Epithelial cell of proximal tubule (primary cell): ENCODE data around the gene FAM107B. TPM values are rescaled to one million over a fixed set of nuclear protein-coding genes. Genes with fewer than 3 reads are reported as not detected.

ENCODE experiments used
- DNase-seq: peaks from one replicate; pipeline ENCODE4 v3.0.0-alpha.2; 2011; ENCODE audit warnings: low read depth
- H3K4me3 ChIP-seq: 2 replicates; pipeline ENCODE4 v1.5.1; 2011; ENCODE audit warnings: low read depth, mild to moderate bottlenecking, low read length
- total RNA-seq: library from RNA; depleted of rRNA; stranded (reverse); fragments of >200 nt; gene quantifications from 2 replicates; pipeline ENCODE4 v1.2.3, GENCODE V29; 2015
- TF ChIP-seq, protein P1 (sequence below): conservative IDR thresholded peaks from 2 replicates; pipeline ENCODE4 v1.5.1; 2012; ENCODE audit warnings: low read depth, mild to moderate bottlenecking, low read length

The FAM107B gene
- total RNA-seq, 1 donor from 2014 or later: 46.0 TPM

DNA sequence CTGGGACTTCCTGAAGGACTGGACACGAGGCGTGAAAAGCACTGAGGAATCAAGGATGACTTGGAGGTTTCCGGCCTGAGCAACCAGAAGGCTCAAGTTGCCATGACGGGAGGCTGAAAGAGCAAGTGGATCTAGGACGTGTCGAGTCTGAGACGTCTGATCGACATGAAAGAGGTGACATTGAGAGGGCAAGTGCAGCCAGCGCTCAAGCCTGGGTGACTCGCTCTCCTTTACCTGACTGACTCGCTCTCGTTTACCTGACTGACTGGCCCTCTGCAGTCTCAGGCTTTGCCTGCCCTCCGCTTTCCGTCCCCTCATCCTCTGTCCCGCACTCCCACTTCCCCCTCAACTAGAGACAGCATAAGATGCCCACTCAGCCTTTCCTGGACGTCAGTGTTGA lies 241.4 kb downstream of the FAM107B start:
- DNase-seq: no peak
- TF ChIP-seq, protein P1, sequence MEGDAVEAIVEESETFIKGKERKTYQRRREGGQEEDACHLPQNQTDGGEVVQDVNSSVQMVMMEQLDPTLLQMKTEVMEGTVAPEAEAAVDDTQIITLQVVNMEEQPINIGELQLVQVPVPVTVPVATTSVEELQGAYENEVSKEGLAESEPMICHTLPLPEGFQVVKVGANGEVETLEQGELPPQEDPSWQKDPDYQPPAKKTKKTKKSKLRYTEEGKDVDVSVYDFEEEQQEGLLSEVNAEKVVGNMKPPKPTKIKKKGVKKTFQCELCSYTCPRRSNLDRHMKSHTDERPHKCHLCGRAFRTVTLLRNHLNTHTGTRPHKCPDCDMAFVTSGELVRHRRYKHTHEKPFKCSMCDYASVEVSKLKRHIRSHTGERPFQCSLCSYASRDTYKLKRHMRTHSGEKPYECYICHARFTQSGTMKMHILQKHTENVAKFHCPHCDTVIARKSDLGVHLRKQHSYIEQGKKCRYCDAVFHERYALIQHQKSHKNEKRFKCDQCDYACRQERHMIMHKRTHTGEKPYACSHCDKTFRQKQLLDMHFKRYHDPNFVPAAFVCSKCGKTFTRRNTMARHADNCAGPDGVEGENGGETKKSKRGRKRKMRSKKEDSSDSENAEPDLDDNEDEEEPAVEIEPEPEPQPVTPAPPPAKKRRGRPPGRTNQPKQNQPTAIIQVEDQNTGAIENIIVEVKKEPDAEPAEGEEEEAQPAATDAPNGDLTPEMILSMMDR: no peak
- H3K4me3 ChIP-seq: no peak overlapping the region

DNA sequence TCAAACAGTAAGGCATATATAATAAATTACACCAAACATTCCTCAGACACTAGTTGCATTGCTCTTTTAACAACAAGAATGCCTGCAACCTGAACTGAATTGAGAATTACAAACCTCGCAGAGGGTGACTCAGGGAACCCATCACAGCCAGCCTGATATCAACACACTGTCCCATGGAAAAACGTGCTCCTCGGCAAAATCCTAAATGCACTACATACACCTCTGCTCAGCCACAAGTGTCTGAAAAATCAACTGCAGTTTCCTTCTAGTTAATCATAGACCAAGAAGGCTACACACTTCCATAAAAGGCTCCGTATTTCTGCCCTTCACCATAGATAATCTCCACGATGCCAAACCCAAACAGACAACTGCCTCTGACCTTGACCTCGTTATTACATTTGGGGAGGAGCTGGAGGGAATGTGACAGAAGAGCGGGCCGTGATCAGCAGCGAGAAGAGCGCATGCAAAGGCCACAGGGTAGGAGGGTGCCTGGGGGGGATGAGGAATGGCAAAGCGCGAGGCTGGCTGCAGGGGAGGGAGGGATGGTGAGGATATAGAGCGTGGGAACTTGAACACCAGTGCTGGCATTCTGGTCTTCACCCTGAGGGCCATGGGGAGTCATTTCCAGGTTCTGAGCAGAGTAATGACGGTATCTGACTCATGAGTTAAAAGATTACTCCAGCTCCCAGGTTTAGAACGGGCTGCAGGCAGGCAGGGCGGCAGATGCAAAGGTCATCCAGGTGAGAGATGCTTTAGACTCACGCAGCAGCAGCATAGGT lies 242.0 kb downstream of the FAM107B start:
- peak; percentile 73 for DNase-seq
- H3K4me3 ChIP-seq: peak overlapping the region; percentile 36
- TF ChIP-seq, protein P1: no peak

DNA sequence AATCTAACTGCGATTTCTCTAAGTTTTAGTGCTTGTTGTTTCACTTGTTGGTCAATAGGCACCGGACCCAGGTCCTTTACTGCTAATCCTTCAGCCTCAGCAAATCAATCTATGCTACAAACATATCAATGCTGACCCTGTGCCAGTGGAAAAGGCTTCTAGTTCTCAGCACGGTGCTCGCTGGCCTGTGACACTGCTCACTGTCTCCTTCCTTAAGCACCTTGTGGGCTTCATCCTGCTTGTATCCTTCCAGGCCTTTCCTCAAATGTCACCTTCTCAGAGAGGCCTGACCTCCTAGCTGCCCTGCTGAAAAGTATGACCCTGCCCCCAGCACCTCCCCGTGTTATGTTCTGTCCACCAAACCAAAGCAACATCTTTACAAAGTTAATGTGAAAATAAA lies 242.7 kb downstream of the FAM107B start:
- no peak overlapping the region for H3K4me3 ChIP-seq
- no peak for DNase-seq
- TF ChIP-seq, protein P1: no peak

DNA sequence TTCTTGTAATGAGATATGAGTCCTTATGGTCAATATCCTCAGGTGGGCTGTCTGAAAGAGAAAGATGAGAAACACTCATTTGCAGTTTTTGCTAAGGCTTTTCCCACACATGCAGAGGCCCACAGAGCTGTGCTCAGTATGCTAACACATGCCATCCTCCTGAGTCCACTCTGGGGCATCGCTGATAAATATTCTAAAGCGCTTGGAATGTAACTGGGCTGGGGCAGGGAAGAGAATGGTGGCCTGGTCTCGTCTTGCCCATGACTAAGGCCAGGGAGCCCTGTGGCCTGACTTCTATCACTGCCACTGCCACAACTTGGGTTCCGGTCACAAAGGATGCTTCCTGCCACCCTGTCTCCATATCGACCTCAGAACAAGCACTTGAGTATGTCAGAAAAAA lies 244.2 kb downstream of the FAM107B start:
- no peak overlapping the region for H3K4me3 ChIP-seq
- DNase-seq: no peak
- TF ChIP-seq, protein P1: no peak

DNA sequence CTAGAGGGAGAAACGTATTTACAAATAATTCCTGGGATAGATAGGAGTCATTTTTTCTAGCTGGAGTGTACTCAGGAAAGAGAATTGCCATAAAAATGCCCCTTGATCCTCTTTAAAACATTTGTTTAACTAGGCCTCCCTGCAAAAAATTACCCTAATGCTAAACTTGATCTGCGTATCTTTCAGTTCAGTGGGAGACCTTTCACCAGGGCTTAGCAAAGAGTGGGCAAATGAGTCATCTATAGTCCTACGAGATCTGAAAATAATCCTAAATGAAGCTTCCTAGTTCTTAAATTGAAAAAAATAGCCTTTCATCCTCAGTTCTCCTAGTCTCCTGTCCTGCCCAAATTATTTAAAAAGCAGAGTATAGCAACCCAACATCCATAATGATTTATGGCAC lies 245.3 kb downstream of the FAM107B start:
- no peak for DNase-seq
- H3K4me3 ChIP-seq: no peak overlapping the region
- TF ChIP-seq, protein P1: no peak

DNA sequence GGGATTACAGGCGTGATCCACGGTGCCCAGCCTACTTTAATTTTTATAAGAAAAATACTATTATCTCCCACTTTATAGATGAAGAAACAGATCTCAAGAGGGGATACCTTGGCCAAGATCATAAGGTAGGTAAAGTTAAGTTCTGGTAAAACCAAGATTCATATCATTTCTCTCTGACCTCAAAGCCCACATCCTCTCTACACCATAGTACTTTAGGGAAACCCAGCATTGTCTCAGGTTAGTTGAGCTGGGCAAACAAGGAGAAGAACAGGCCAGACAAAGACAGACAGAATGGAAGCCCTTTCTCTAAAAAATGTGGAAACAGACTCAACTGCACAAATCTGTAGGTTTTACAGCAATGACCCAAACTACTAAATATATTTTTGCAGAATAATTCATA lies 246.2 kb downstream of the FAM107B start:
- no peak overlapping the region for H3K4me3 ChIP-seq
- DNase-seq: no peak
- TF ChIP-seq, protein P1: no peak

DNA sequence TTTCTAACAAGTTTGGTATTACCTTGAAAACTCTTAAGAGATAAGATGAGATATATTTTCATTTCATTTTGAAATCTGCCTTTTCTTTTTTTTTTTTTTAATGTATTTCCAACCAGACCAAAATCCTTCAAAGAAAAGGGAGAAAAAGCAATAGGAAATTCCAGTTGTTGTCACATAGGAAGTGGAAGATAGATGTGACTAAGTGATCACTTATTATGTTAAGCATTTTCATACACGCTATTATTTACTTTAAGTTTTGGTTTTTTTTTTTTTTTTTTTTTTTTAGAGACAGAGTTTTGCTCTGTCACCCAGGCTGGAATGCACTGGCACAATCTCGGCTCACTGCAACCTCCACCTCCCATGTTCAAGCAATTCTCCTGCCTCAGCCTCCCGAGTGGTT lies 246.8 kb downstream of the FAM107B start:
- DNase-seq: no peak
- no peak overlapping the region for H3K4me3 ChIP-seq
- TF ChIP-seq, protein P1: no peak
